B cell (primary cell): ENCODE results near the gene SLC28A3. TPM values are rescaled to one million over a fixed set of nuclear protein-coding genes. Genes with fewer than 3 reads are reported as not detected.

Source experiments
- ATAC-seq: fragments of 200-7000 bp; cut with Tn5 transposase; one replicate; pipeline ENCODE4 v1.10.0; 2021; ENCODE audit warnings: low read depth, mild to moderate bottlenecking, moderate number of reproducible peaks, moderate library complexity
- CTCF ChIA-PET: fragments of 350-600 bp; sonication (Branson Sonifier 250); formaldehyde crosslinking; loops from one replicate; lab custom pipeline; 2021; ENCODE audit warnings: antibody characterized with exemption, inconsistent platforms; lab: Charles Lee
- POLR2A ChIA-PET: fragments of 350-600 bp; sonication (Branson Sonifier 250); formaldehyde crosslinking; loops from one replicate; lab custom pipeline; 2021; ENCODE audit warnings: antibody characterized with exemption; lab: Charles Lee
- DNase-seq: peaks from one replicate; pipeline ENCODE4 v3.0.0; 2013
- H2AFZ ChIP-seq: 2 replicates; pipeline ENCODE4 v1.6.1; 2012; ENCODE audit warnings: mild to moderate bottlenecking, low read depth, low read length; ENCODE audit not compliant: insufficient read depth, poor library complexity, severe bottlenecking
- H3K27ac ChIP-seq, 2 donors: 1 replicate in 1 of 2; 2 replicates in 1 of 2; pipeline ENCODE4 v1.5.1; 2012 to 2013; ENCODE audit warnings: low read length in 2 of 2, mild to moderate bottlenecking in 2 of 2, moderate library complexity in 1 of 2
- H3K27me3 ChIP-seq, 4 experiments: fragments of 200-600 bp in 1 of 4; sonication (generic) in 1 of 4; replicated peaks in 1 of 4; 1 replicate in 2 of 4; 2 replicates in 2 of 4; pipeline versions ENCODE4 v1.6.1 to v1.7.0; 2013 to 2016; ENCODE audit warnings: low read length in 3 of 4, mild to moderate bottlenecking in 2 of 4, mixed read lengths in 1 of 4, moderate library complexity in 1 of 4; ENCODE audit not compliant: insufficient read depth in 4 of 4, control insufficient read depth in 3 of 4; ENCODE audit errors: control extremely low read depth in 1 of 4
- H3K36me3 ChIP-seq, 2 experiments: replicated peaks in 1 of 2; 1 replicate in 1 of 2; 2 replicates in 1 of 2; pipeline versions ENCODE4 v1.6.1 to v1.7.1; 2013; ENCODE audit warnings: low read length in 1 of 2; ENCODE audit not compliant: insufficient read depth in 2 of 2, control insufficient read depth in 1 of 2; ENCODE audit errors: control extremely low read depth in 1 of 2, extremely low read depth in 1 of 2
- H3K4me1 ChIP-seq, 2 donors: fragments of 200-600 bp in 1 of 2; sonication (generic) in 1 of 2; 1 replicate in 1 of 2; 2 replicates in 1 of 2; pipeline versions ENCODE4 v1.5.1 to v1.6.1; 2013 to 2017; ENCODE audit warnings: low read length in 2 of 2; ENCODE audit not compliant: control insufficient read depth in 2 of 2, insufficient read depth in 2 of 2
- H3K4me2 ChIP-seq: replicated peaks from 2 replicates; pipeline ENCODE3; 2012; ENCODE audit warnings: mild to moderate bottlenecking, low read depth, low read length; ENCODE audit not compliant: poor library complexity, severe bottlenecking
- H3K4me3 ChIP-seq, 5 experiments: fragments of 200-600 bp in 1 of 5; sonication (generic) in 1 of 5; 1 replicate in 3 of 5; 2 replicates in 2 of 5; pipeline versions ENCODE4 v1.5.1 to v1.7.0; 2011 to 2016; ENCODE audit warnings: low read length in 4 of 5, mild to moderate bottlenecking in 4 of 5, low read depth in 2 of 5, control low read depth in 1 of 5, moderate library complexity in 1 of 5; ENCODE audit not compliant: insufficient read depth in 1 of 5; ENCODE audit errors: control extremely low read depth in 1 of 5, extremely low read depth in 1 of 5
- H3K79me2 ChIP-seq: fragments of 200-600 bp; sonication (generic); one replicate; pipeline ENCODE4 v1.6.0; 2016; ENCODE audit warnings: low read length; ENCODE audit not compliant: control insufficient read depth, insufficient read depth
- H3K9ac ChIP-seq: fragments of 200-600 bp; sonication (generic); 2 replicates; pipeline ENCODE4 v1.6.1; 2017; ENCODE audit warnings: mild to moderate bottlenecking, low read length, moderate library complexity
- H3K9me3 ChIP-seq, 3 donors: one replicate each; pipeline versions ENCODE4 v1.6.1 to v1.7.1; 2013; ENCODE audit warnings: low read length in 2 of 3; ENCODE audit not compliant: control insufficient read depth in 2 of 3, insufficient read depth in 1 of 3; ENCODE audit errors: control extremely low read depth in 1 of 3
- H4K20me1 ChIP-seq: 2 replicates; pipeline ENCODE4 v1.6.0; 2012; ENCODE audit warnings: mild to moderate bottlenecking, low read length; ENCODE audit not compliant: insufficient read depth, control insufficient read depth, poor library complexity, severe bottlenecking
- H3K27ac Mint-ChIP-seq: one replicate; pipeline ENCODE4 v1.8.0; 2021; ENCODE audit warnings: mixed read lengths
- H3K27me3 Mint-ChIP-seq: one replicate; pipeline ENCODE4 v1.8.0; 2021; ENCODE audit warnings: mixed read lengths
- H3K4me1 Mint-ChIP-seq: one replicate; pipeline ENCODE4 v1.8.0; 2021; ENCODE audit warnings: mixed read lengths
- H3K4me3 Mint-ChIP-seq: one replicate; pipeline ENCODE4 v1.8.0; 2021; ENCODE audit warnings: mixed read lengths
- H3K9me3 Mint-ChIP-seq: one replicate; pipeline ENCODE4 v1.8.0; 2022; ENCODE audit warnings: mixed read lengths; ENCODE audit not compliant: insufficient read depth
- EZH2 ChIP-seq: IDR thresholded peaks from 2 replicates; pipeline ENCODE4 v1.6.1; 2012; ENCODE audit warnings: borderline replicate concordance, low read depth, mild to moderate bottlenecking, moderate library complexity, low read length; ENCODE audit not compliant: insufficient read depth, poor library complexity, severe bottlenecking
- WGBS: methylation state at CpG from one replicate; pipeline ENCODE4 v1.1.5; 2013; ENCODE audit warnings: missing lambda C conversion rate; ENCODE audit not compliant: insufficient coverage; 5-methylcytosine and 5-hydroxymethylcytosine counted together
- intact Hi-C: fragments of 100-400 bp; cut with micrococcal nuclease; formaldehyde crosslinking; loops from one replicate; pipeline ENCODE4 v1.10.0; 2022
- polyA plus RNA-seq: library from polyadenylated mRNA; depleted of rRNA; stranded (reverse); fragments of >200 nt; gene quantifications from 2 replicates; pipeline ENCODE4 v1.2.3, GENCODE V29; 2012
- total RNA-seq, 2 donors: library from RNA; stranded (reverse); fragments of 120-200 nt in 1 of 2; gene quantifications; 1 replicate in 1 of 2; 2 replicates in 1 of 2; pipeline versions ENCODE4 v1.2.3 to v1.2.4, GENCODE V29; 2013 to 2022
- TF ChIP-seq, protein P1 (sequence below): fragments of 200-600 bp; IDR thresholded peaks from one replicate; pipeline ENCODE4 v1.8.0; 2022; ENCODE audit warnings: antibody characterized with exemption, mild to moderate bottlenecking

SLC28A3 gene
- total and polyA plus RNA-seq, 2 donors (not counting 1 experiment from before 2014, with no cell fraction given), result not detected

DNA sequence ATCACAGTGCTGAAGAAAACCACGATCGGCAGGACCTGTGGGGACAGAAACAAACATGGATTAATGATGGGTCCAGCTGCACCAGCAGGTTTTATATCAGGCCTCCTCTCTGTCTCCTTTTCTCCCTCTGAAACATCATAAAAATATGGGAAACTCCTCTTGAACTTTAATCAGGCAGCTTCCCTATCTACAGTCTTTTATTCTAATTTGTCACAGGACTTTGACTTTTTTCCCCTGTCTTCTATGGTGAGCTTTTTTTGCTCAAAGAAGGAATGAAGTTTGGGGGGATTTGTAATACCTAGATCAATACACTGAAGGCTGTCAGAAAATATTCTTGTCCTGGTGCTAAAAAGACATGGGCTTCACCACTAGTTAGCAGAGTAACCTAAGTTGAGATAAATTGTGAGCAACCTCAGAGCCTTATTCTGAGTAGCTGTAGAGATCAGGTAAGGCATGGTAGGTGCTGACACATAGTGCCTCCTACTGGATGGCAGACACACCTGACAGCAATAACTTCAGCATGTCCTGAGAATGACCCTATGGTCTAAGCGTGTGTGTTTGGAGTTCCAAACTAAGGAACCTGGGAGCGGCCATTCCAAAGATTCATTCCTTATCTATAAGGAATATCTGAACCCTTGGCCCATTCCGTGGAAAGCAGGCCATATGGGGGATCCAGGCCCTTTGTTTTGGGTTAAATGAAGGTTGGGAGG, 46.2 kb downstream of the SLC28A3 start:
- Mint-ChIP-seq H3K4me1 (peaks cover 40% of the 10 kb centered on the region), H3K4me3 (peak overlapping the region; percentile 16), H3K27ac (peak overlapping the region; percentile 96), H3K9me3 (no peaks in the 10 kb centered on the region), H3K27me3 (no peaks in the 10 kb centered on the region)
- no peak for ATAC-seq
- no peaks in the 10 kb centered on the region for H3K9me3 ChIP-seq
- no peak overlapping the region for H3K4me3 ChIP-seq
- H4K20me1 ChIP-seq, result no peaks in the 10 kb centered on the region
- H3K4me2 ChIP-seq, result peak overlapping the region; percentile 71
- H3K27me3 ChIP-seq, result no peaks in the 10 kb centered on the region
- 100% methylated on average over 2 of the region's 5 CpGs for WGBS
- intact Hi-C loops, result no loop called here
- H3K79me2 ChIP-seq, result no peaks in the 10 kb centered on the region
- H3K9ac ChIP-seq, result peak overlapping the region; percentile 39
- peak overlapping the region; percentile 68 for H2AFZ ChIP-seq
- peak; percentile 10 for DNase-seq
- CTCF ChIA-PET, result interaction anchor here (0.5 to 1.8 kb wide), 7 partner anchors 9 to 361 kb away, joined by 3 to 15 read pairs (median 4); no protein-coding TSS in a partner anchor
- peaks cover 43% of the 10 kb centered on the region in 2 donors for H3K4me1 ChIP-seq
- TF ChIP-seq, protein P1, sequence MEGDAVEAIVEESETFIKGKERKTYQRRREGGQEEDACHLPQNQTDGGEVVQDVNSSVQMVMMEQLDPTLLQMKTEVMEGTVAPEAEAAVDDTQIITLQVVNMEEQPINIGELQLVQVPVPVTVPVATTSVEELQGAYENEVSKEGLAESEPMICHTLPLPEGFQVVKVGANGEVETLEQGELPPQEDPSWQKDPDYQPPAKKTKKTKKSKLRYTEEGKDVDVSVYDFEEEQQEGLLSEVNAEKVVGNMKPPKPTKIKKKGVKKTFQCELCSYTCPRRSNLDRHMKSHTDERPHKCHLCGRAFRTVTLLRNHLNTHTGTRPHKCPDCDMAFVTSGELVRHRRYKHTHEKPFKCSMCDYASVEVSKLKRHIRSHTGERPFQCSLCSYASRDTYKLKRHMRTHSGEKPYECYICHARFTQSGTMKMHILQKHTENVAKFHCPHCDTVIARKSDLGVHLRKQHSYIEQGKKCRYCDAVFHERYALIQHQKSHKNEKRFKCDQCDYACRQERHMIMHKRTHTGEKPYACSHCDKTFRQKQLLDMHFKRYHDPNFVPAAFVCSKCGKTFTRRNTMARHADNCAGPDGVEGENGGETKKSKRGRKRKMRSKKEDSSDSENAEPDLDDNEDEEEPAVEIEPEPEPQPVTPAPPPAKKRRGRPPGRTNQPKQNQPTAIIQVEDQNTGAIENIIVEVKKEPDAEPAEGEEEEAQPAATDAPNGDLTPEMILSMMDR, result no peak
- no peak for TF ChIP-seq EZH2
- POLR2A ChIA-PET, result no interaction called here
- H3K27ac ChIP-seq, result peak overlapping the region; percentile 56 to 73
- no peaks in the 10 kb centered on the region for H3K36me3 ChIP-seq
